Transverse colon (tissue), 4 donors: ENCODE results near the gene PKP4. TPM values are rescaled to one million over a fixed set of nuclear protein-coding genes. Genes with fewer than 3 reads are reported as not detected.

Source experiments
- DNase-seq: peaks from one replicate; pipeline ENCODE4 v3.0.0-alpha.2; 2019
- H3K27ac ChIP-seq, 4 donors: fragments of 200-600 bp; sonication (generic); 2 replicates each; pipeline ENCODE4 v1.5.1; 2016 to 2018; ENCODE audit warnings: inconsistent platforms in 4 of 4
- H3K27me3 ChIP-seq: fragments of 200-600 bp; sonication (generic); 2 replicates; pipeline ENCODE4 v1.5.1; 2017; ENCODE audit warnings: inconsistent platforms
- H3K36me3 ChIP-seq, 4 donors: fragments of 200-600 bp; sonication (generic); 2 replicates each; pipeline ENCODE4 v1.5.1; 2017 to 2019; ENCODE audit warnings: inconsistent platforms in 4 of 4
- H3K4me1 ChIP-seq, 4 donors: fragments of 200-600 bp; sonication (generic); 2 replicates each; pipeline ENCODE4 v1.5.1; 2017 to 2020; ENCODE audit warnings: inconsistent platforms in 4 of 4
- H3K4me3 ChIP-seq, 4 donors: fragments of 200-600 bp; sonication (generic); 1 replicate in 1 of 4; 2 replicates in 3 of 4; pipeline versions ENCODE4 v1.5.1 to v1.6.1; 2017 to 2019; ENCODE audit warnings: inconsistent platforms in 4 of 4
- H3K9me3 ChIP-seq, 2 donors: fragments of 200-600 bp; sonication (generic); 2 replicates each; pipeline ENCODE4 v1.5.1; 2017 to 2019; ENCODE audit warnings: inconsistent platforms in 2 of 2
- EP300 ChIP-seq: sonication (generic); formaldehyde crosslinking; IDR thresholded peaks from one replicate; pipeline ENCODE4 v1.6.1; 2017; ENCODE audit warnings: antibody characterized with exemption, low read depth
- POLR2A ChIP-seq: fragments of 450-650 bp; IDR thresholded peaks from one replicate; pipeline ENCODE4 v1.6.1; 2016; ENCODE audit warnings: antibody characterized with exemption, mild to moderate bottlenecking, moderate library complexity
- POLR2AphosphoS5 ChIP-seq, 3 donors: sonication (generic); formaldehyde crosslinking; IDR thresholded peaks; one replicate each; pipeline ENCODE4 v1.6.1; 2016; ENCODE audit warnings: antibody characterized with exemption in 3 of 3
- WGBS, 2 donors: methylation state at CpG; one replicate each; pipeline ENCODE4 v1.1.5; 2018; ENCODE audit warnings: low coverage in 1 of 2; 5-methylcytosine and 5-hydroxymethylcytosine counted together
- in situ Hi-C, 4 donors: fragments of 200-750 bp; cut with MboI; loops; one replicate each; pipeline versions ENCODE4 v1.15.0 to v1.15.1; 2017; ENCODE audit warnings: low sequenced_read_pairs in 3 of 4, low pct_ligation_motif_present in 1 of 4, low pct_unique_long_range_greater_than_20kb in 1 of 4
- intact Hi-C: fragments of 100-400 bp; cut with DNase I; formaldehyde crosslinking; loops from one replicate; pipeline ENCODE4 v1.15.1; 2023; ENCODE audit warnings: low total_unique reads
- total RNA-seq, 4 donors: library from RNA; depleted of rRNA; stranded (reverse); fragments of >200 nt; gene quantifications; one replicate each; pipeline ENCODE4 v1.1.0, GENCODE V29; 2016
- TF ChIP-seq, protein P1 (sequence below), 5 experiments: fragments of 200-600 bp in 3 of 5; fragments of 450-650 bp in 2 of 5; sonication (generic) in 3 of 5; IDR thresholded peaks; 1 replicate in 2 of 5; 2 replicates in 3 of 5; pipeline ENCODE4 v1.5.1; 2016 to 2017; ENCODE audit warnings: antibody characterized with exemption in 5 of 5, inconsistent platforms in 3 of 5, mild to moderate bottlenecking in 2 of 5, moderate library complexity in 1 of 5

The PKP4 gene
- total RNA-seq, 4 donors from 2014 or later: 28.1 to 70.3 (median 58.3) TPM

DNA sequence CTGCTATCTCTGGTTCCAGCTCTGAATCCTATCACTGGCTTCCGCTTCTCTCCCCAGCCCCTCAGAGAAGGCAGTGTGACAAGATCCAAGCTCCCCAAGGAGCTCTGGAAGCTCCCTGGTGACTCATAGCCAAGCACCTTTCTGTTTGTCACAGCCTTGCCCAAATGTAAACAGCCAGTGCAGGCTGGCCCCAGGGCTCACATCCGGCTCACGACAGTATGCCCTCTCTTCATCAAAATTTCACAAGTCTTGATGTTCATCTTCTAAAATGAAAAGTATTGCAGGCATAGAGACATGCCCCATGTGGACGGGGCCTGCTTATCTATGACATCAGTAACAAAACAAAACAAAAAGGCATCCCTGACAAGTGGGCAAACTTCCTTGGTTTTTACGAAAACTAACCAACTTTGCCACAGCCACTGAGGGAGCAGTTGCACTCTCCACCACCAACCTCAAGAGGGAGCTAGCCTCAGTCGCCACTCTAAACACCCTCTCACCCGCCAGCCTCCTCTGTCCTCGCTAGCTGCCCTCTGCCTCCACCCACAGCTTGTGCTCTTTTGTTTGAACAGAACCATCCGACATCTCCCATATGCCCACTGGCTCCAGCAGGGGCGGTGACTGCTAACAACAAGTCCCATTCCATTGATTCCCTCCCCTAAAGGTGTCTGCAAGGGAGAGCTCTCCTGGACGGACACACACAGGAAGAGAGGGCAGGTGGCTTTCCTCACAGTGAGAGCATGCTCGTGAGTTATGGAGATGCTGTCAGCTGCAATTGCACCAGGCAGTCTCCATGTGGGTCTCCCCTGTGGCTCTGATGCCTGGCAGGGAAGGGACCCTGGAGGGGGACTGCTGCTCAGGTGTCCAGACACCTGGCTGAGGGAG is 267.4 kb downstream of the PKP4 start:
- no peaks in the 10 kb centered on the region for H3K36me3 ChIP-seq
- H3K4me3 ChIP-seq: no peak overlapping the region
- no peak for DNase-seq
- in situ Hi-C loops (no loop called here), intact Hi-C loops (no loop called here)
- 76 to 77% methylated on average over 7 to 12 of the region's 12 CpGs for WGBS, 2 donors
- no peaks in the 10 kb centered on the region for H3K9me3 ChIP-seq
- no peaks in the 10 kb centered on the region for H3K27me3 ChIP-seq
- no peak overlapping the region for H3K27ac ChIP-seq
- TF ChIP-seq POLR2A: no peak
- no peak for TF ChIP-seq POLR2AphosphoS5 (IDR thresholded peaks at IDR 0.05)
- TF ChIP-seq EP300: no peak
- TF ChIP-seq, protein P1, sequence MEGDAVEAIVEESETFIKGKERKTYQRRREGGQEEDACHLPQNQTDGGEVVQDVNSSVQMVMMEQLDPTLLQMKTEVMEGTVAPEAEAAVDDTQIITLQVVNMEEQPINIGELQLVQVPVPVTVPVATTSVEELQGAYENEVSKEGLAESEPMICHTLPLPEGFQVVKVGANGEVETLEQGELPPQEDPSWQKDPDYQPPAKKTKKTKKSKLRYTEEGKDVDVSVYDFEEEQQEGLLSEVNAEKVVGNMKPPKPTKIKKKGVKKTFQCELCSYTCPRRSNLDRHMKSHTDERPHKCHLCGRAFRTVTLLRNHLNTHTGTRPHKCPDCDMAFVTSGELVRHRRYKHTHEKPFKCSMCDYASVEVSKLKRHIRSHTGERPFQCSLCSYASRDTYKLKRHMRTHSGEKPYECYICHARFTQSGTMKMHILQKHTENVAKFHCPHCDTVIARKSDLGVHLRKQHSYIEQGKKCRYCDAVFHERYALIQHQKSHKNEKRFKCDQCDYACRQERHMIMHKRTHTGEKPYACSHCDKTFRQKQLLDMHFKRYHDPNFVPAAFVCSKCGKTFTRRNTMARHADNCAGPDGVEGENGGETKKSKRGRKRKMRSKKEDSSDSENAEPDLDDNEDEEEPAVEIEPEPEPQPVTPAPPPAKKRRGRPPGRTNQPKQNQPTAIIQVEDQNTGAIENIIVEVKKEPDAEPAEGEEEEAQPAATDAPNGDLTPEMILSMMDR (IDR thresholded peaks at IDR 0.05): no peak
- H3K4me1 ChIP-seq: no peaks in the 10 kb centered on the region

DNA sequence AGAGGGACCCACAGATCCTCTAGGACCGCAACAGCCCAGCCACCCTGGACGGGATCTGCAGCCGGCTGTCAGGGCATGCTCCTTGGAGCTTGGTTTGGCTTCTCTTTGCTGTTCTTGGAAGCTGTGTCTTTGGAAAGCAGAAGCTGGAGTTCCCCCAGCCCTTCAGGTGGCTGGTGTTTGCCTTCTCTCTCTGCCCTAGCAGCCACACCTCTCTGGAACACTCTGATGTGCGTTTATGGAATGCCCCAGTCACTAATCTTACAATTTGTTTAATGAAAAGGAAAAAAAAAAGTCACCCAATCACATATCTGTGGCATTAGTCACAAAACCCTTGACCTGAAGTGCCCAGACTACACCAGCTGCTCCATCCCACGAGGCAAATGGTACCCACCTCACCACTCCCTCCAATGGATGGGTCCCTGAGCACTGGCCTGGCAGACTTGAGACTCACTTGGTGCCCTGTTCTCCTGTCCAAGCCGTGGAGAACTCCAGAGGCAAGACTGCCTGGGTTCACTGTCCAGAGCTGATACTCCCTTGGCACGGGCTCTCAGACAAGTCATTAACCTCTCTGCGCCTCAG is 268.1 kb downstream of the PKP4 start:
- Histone ChIP-seq H3K27me3 (no peaks in the 10 kb centered on the region), H3K4me3 (no peak overlapping the region), H3K4me1 (no peaks in the 10 kb centered on the region), H3K9me3 (no peaks in the 10 kb centered on the region), H3K27ac (no peak overlapping the region), H3K36me3 (no peaks in the 10 kb centered on the region)
- 54 to 67% methylated on average over 1 to 8 of the region's 8 CpGs for WGBS, 2 donors
- TF ChIP-seq POLR2A (no peak), EP300 (no peak), POLR2AphosphoS5 (IDR thresholded peaks at IDR 0.05) (no peak)
- TF ChIP-seq, protein P1 (IDR thresholded peaks at IDR 0.05): no peak
- in situ Hi-C loops: no loop called here
- intact Hi-C loops: no loop called here
- no peak for DNase-seq

DNA sequence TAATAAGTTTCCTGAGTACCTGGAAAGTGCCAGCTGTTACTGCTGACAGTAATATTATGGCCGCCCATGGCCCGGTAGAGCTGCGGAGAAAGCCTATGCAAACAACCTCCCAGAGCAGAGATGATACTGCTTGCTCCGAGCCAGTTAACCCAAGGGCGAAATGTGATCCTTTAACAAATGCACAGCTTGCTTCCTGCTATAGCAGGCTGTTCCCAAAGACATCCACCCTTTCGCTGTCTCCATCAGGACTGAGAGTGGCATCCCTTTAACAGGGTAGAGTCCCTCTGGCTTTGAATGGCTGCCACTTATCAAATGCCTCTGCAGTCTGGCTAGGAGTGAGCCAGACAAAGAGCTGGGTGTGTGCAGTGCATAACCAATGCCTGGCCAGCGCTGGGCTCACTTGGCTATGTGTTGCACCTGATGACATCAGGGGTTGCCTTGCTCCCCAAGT is 268.7 kb downstream of the PKP4 start:
- Histone ChIP-seq H3K36me3 (no peaks in the 10 kb centered on the region), H3K27ac (no peak overlapping the region), H3K27me3 (no peaks in the 10 kb centered on the region), H3K9me3 (no peaks in the 10 kb centered on the region), H3K4me3 (no peak overlapping the region), H3K4me1 (no peaks in the 10 kb centered on the region)
- in situ Hi-C loops (no loop called here), intact Hi-C loops (no loop called here)
- TF ChIP-seq EP300 (no peak), POLR2AphosphoS5 (IDR thresholded peaks at IDR 0.05) (no peak), POLR2A (no peak)
- TF ChIP-seq, protein P1 (IDR thresholded peaks at IDR 0.05): no peak
- 70 to 81% methylated on average over 2 to 7 of the region's 7 CpGs for WGBS, 2 donors
- no peak for DNase-seq

DNA sequence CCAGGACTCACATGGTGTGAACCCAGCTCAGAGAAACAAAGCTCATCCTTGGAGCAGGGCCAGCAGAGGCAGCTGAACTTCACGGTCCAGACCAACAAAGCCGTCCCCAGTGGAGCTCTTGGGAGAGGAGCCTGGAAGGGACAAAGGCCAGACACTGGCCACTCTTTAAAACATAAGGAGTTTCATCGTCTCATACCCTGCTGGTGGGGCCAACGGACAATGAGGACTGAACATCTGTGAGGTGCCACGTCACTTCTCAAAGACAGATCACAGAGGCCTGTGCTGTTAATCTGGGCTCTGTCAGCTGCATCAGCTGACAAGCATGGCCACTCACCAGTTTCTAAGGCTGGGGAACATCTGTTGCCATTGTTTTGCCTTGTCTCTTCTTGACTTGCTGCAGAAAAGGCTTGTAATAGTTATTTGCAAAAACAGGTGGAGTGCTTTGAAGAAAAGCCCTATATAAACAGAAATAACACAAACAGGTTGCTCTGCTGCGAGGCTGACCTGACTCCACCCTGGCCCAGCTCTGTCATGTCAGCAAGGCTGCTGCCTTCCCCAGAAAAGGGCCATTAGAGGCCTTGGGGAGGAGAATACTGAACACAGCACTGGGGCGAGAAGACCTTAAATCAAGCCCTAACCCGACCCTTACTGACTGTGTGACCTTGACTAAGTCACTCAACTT is 270.3 kb downstream of the PKP4 start:
- no peaks in the 10 kb centered on the region for H3K36me3 ChIP-seq
- no peak for DNase-seq
- 40 to 58% methylated on average over 1 to 8 of the region's 8 CpGs for WGBS, 2 donors
- H3K4me1 ChIP-seq: no peaks in the 10 kb centered on the region
- intact Hi-C loops: no loop called here
- in situ Hi-C loops: no loop called here
- H3K4me3 ChIP-seq: no peak overlapping the region
- H3K9me3 ChIP-seq: no peaks in the 10 kb centered on the region
- no peak overlapping the region for H3K27ac ChIP-seq
- no peaks in the 10 kb centered on the region for H3K27me3 ChIP-seq
- TF ChIP-seq POLR2A (no peak), EP300 (no peak), POLR2AphosphoS5 (IDR thresholded peaks at IDR 0.05) (no peak)
- TF ChIP-seq, protein P1 (IDR thresholded peaks at IDR 0.05): no peak
